Muscle of arm (tissue), 12 donors: ENCODE data around the gene FHL2. TPM values are rescaled to one million over a fixed set of nuclear protein-coding genes. Genes with fewer than 3 reads are reported as not detected.

Source experiments
- DNase-seq: peaks from one replicate; pipeline ENCODE4 v3.0.0-alpha.2; 2013
- polyA plus RNA-seq, 12 donors: library from polyadenylated mRNA; unstranded; fragments of 120-200 nt; gene quantifications; one replicate each; pipeline ENCODE4 v1.2.1, GENCODE V29; 2013; ENCODE audit not compliant: insufficient read length in 12 of 12

The FHL2 gene
- polyA plus RNA-seq, 12 donors, result 19.7 to 63.3 (median 45.1) TPM; not detected in 1

- DNase-seq, result no peak
These were observed 3.0 kb upstream of the FHL2 start for GRCh38 chr2:105401867-105402266.

- DNase-seq, result no peak
These were observed 1.3 kb upstream of the FHL2 start for GRCh38 chr2:105400138-105400540.

GRCh38 chr2:105399207-105399861, 483 bp upstream of the FHL2 start:
- no peak for DNase-seq

- no peak for DNase-seq
These were observed 907 bp downstream of the FHL2 start for GRCh38 chr2:105397953-105398335.

GRCh38 chr2:105397025-105397722, 1.7 kb downstream of the FHL2 start:
- DNase-seq, result no peak

- DNase-seq, result no peak
These were observed 2.4 kb downstream of the FHL2 start for GRCh38 chr2:105396254-105397024.

GRCh38 chr2:105395691-105396090, 3.2 kb downstream of the FHL2 start:
- DNase-seq, result no peak

- no peak for DNase-seq
These were observed 3.8 kb downstream of the FHL2 start for GRCh38 chr2:105394951-105395611.

GRCh38 chr2:105393373-105394055, 5.3 kb downstream of the FHL2 start:
- DNase-seq, result no peak

- DNase-seq, result no peak
These were observed 6.8 kb downstream of the FHL2 start for GRCh38 chr2:105391763-105392662.

- DNase-seq, result no peak
These were observed 7.7 kb downstream of the FHL2 start for GRCh38 chr2:105391058-105391627.

GRCh38 chr2:105390454-105390853, 8.4 kb downstream of the FHL2 start:
- DNase-seq, result no peak

GRCh38 chr2:105388971-105389381, 9.9 kb downstream of the FHL2 start:
- DNase-seq, result peak; percentile 61

GRCh38 chr2:105387225-105387624, 11.6 kb downstream of the FHL2 start:
- no peak for DNase-seq

GRCh38 chr2:105385731-105386540, 12.9 kb downstream of the FHL2 start:
- DNase-seq, result no peak

GRCh38 chr2:105384861-105385260, 14.0 kb downstream of the FHL2 start:
- no peak for DNase-seq

- no peak for DNase-seq
These were observed 14.6 kb downstream of the FHL2 start for GRCh38 chr2:105384216-105384615.

GRCh38 chr2:105383432-105384166, 15.3 kb downstream of the FHL2 start:
- DNase-seq, result no peak

- no peak for DNase-seq
These were observed 16.7 kb downstream of the FHL2 start for GRCh38 chr2:105382177-105382576.
